Activated gamma-delta T cell treated with anti-CD3 and anti-CD28 coated beads, Interleukin-2, amount 50 U/mL, for 16 hours (primary cell): ENCODE measurements around the gene GGT6.

Experiments
- DNase-seq: peaks from one replicate; pipeline ENCODE4 v3.0.0-alpha.2; 2020; ENCODE audit warnings: low read depth

Gene GGT6

GRCh38 chr17:4551141-4551540 lies 9.2 kb downstream of the GGT6 start:
- no peak for DNase-seq

DNA sequence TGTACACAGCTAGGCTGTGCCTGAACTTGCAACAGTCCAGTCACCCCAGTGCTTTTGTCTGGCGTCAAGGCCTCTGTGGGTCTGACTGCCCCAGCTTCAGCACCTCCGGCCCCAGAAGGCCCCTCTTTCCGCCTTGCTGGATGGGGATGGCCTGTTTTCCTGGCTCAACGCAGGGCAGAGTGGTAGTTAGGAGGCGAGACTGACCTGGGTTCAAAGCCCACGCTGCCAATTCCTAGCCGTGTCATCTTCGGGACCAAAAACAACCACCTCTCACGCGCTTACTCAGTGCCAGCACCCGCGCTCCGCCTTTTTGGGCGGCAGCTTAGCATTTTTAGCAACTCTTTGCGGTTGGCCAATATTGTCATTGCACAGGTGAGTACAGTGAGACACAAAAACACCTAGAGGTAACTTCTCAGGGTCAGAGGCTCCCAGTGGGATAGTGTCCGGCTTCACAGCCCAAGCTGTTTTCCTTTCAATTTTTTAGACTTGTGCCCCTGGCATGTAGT lies 9.8 kb downstream of the GGT6 start:
- no peak for DNase-seq

GRCh38 chr17:4549781-4550533 lies 10.4 kb downstream of the GGT6 start:
- no peak for DNase-seq

GRCh38 chr17:4548721-4549531 lies 11.5 kb downstream of the GGT6 start:
- DNase-seq, result no peak

DNA sequence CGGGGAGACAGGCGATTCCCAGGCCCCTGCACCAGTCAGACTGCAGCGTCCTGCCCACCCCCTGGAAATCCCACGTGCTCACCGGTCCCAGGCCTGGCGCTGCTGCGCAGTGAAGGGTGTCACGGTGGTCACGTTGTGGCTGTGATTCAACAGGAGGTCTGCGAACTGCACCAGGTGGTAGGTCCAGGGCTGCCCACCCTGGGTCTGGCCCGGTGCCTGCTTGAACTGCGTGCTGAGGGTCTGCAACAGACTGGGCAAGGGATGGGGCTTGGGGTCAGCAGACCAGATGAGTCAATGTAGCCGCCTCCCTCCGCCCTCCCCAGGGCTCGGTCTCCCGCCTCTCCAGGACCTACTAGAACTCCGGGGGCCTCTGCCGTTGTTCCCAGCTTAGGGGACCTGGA lies 12.3 kb downstream of the GGT6 start:
- no peak for DNase-seq

GRCh38 chr17:4547118-4547906 lies 13.1 kb downstream of the GGT6 start:
- no peak for DNase-seq

DNA sequence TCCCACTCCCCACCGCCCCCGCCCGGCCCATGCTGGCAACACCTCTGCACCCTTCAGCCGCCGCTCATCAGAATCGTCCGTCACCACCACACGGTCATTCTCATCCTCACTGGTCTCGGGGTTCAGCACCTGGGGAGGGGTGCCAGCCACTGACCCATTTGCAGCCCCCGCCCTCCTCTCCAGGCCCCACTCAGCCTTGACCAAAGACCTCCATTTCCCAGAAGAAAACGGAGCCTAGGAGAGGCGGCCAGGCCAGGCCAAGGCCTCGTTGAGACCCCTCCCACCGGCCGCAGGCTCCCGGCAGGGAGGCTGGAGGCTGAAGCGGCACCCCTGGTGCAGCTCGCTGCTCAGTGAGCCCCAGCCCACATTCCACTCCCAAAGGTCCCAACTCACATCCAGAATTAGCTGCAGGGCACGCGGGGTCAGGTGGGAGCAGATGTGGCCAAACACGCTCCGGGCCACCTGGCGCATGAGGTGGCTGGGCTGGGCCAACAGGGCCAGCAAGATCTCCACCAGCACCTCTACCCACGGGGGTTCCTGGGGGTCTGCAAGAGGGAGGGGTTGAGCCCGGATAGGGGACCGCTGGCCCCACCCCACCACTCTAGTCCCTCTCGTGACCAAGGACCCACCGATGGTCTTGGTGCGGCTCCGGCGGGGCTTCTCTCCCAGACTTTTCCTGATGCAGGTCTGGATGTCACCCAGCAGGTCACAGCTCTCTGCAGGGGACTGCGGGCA lies 15.0 kb downstream of the GGT6 start:
- no peak for DNase-seq

GRCh38 chr17:4544951-4545216 lies 15.5 kb downstream of the GGT6 start:
- no peak for DNase-seq

GRCh38 chr17:4544135-4544950 lies 16.0 kb downstream of the GGT6 start:
- no peak for DNase-seq

DNA sequence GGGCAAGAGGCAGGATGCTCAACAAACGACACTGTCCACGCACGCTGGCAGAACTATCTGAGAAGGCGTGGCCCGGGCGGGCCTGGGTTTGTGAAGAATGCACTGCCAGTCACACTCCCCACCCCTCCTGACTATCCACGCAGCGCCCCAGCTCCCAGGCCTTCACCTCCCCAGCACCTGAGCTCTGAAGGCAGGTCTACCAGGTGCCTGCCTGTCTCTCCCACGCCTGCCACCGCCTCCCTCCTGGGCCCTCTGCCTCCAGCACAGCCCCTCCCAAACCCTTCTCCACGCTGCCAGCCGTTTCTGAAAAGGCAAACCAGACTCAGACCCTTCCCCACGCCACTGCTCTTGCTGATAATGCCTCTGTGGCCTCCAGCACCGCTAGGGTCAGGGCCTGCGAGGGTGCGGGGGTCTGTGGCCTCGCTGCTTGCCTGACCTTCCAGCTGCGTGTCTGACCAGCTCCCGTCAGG lies 16.8 kb downstream of the GGT6 start:
- no peak for DNase-seq

- no peak for DNase-seq
These were observed 17.6 kb downstream of the GGT6 start for GRCh38 chr17:4542726-4543191.

DNA sequence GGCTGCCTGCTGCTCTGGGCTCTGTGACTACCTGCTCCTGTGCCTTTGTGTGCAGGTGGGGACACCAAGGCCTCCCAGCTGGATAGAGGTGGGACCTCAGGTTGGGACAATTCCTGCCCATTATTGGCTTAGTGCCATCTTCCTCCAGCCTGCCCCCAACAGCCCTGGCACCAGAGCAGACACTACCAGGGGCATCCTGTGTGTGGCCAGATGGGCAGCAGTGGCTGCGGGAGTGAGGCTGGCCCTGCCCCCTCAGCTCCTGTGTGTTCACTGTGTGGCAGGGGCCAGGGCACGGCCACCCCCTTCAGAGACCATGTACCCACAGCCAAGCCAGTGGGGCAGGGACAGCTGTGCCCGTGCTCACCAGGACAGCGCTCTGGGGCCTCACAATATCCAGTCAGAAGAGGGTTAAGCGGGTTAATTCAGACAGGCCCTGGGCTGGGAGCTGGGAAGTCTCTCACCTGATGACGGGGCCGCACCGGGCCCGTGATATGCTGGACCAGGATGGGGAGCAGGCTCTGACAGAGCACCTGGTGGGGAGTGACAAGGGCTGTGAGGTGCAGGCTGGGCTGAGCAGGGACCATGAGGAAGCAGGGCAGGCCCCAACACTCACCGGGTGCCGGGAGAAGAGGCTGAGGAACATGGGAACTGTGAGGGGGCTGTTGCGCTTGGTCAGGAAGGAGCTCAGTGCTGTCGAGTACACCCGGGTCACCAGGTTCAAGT lies 18.2 kb downstream of the GGT6 start:
- DNase-seq, result no peak

GRCh38 chr17:4541328-4542002 lies 18.9 kb downstream of the GGT6 start:
- DNase-seq, result no peak

GRCh38 chr17:4540687-4541327 lies 19.6 kb downstream of the GGT6 start:
- no peak for DNase-seq

- no peak for DNase-seq
These were observed 20.1 kb downstream of the GGT6 start for GRCh38 chr17:4540224-4540651.

GRCh38 chr17:4539576-4540223 lies 20.7 kb downstream of the GGT6 start:
- no peak for DNase-seq

DNA sequence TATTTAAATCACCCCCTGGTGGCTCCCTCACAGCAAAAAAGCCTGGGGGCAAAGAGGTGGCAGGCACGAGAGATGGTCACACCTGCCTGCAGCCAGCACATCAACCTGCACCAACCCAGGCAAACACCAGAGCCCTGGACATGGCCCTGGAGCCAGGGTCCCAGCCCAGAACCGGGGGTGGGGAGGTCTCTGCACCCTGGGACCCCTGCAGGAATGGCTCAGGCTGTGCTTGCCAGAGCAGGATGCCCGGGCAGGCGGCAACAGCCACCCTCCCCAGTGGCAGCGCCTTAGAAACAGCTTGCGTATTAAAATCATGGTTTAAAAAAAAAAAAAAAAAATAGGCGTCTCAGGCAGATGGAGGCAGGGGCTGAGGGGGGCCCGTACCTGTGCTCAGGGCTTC lies 21.4 kb downstream of the GGT6 start:
- no peak for DNase-seq

DNA sequence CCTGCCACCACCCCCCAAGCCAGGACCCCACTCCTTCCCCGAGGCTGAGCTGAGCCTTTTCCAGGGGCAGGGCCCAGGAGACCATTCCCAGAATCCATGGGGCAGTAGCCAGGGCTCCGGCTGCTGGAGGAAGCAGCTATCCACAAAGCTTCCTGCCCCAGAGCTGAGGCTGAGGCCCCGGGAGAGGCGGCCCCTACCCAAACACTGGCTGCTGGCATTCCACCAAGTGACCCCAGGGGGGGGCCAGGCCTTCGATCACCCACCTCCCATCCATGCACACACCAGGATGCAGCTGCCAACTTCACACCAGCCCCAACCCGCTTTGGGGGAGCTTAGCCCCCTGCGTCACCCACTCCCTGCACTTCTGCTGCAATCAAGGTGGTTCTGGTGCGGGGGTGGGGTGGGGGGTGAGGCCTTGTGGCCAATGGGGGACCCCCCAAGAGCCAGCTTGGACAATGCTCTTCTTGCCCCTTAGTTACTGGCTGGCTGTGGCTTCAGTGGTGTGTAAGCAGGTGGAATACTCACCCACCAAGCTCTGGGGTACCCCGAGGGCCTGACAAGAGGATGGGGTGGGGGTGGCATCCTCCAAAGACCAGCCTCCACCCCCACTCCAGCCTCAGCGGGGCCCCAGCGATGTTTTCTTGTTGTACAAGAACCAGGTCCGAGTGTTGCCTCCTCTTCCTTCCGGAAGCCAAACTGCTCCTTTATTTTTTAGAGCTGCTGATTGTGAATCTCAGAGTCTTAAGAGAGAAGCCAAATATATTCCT lies 22.0 kb downstream of the GGT6 start:
- no peak for DNase-seq
